ENCODE results near the gene CIC. TPM values are rescaled to one million over a fixed set of nuclear protein-coding genes. Genes with fewer than 3 reads are reported as not detected.
A peak's percentile ranks its signal among the peaks of the same experiment; 100 is the strongest.

The CIC gene
- total RNA-seq, 4 donors from 2014 or later = 57.5 to 91.6 (median 81.9) TPM

- WGBS = 87% methylated on average over 10 of the region's 17 CpGs
- H3K4me1 ChIP-seq = peaks cover 10% of the 10 kb centered on the region
- peaks cover 69% of the 10 kb centered on the region for H3K36me3 ChIP-seq
Measured at GRCh38 chr19:42293540-42293939, 24.5 kb downstream of the CIC start.

GRCh38 chr19:42293948-42294347, 24.9 kb downstream of the CIC start:
- DNase-seq (ENCODE audit: low spot score in 2 of 2) = peak in 1 of 2 donors; percentile 75
- Histone ChIP-seq H3K4me1 (peaks cover 10% of the 10 kb centered on the region), H3K27ac (no peak overlapping the region), H3K36me3 (peaks cover 65% of the 10 kb centered on the region), H3K4me3 (no peak overlapping the region), H3K27me3 (no peaks in the 10 kb centered on the region), H3K9me3 (no peaks in the 10 kb centered on the region)
- 93% methylated on average over 15 of the region's 15 CpGs for WGBS
- TF ChIP-seq CTCF (IDR thresholded peaks at IDR 0.05) (no peak), POLR2AphosphoS5 (IDR thresholded peaks at IDR 0.05) (no peak), EP300 (IDR thresholded peaks at IDR 0.05) (no peak), POLR2A (IDR thresholded peaks at IDR 0.05) (no peak)

More at GRCh38 chr19:42293540-42293939, 24.5 kb downstream of the CIC start:
- H3K4me3 ChIP-seq = no peak overlapping the region
- no peak for DNase-seq (ENCODE audit: low spot score in 2 of 2)
- H3K27me3 ChIP-seq = no peaks in the 10 kb centered on the region
- TF ChIP-seq POLR2A (IDR thresholded peaks at IDR 0.05) = no peak
- no peaks in the 10 kb centered on the region for H3K9me3 ChIP-seq
- no peak overlapping the region for H3K27ac ChIP-seq

- Histone ChIP-seq H3K27me3 (no peaks in the 10 kb centered on the region), H3K36me3 (peaks cover 58% of the 10 kb centered on the region), H3K4me3 (no peak overlapping the region), H3K27ac (no peak overlapping the region), H3K9me3 (no peaks in the 10 kb centered on the region), H3K4me1 (peaks cover 10% of the 10 kb centered on the region)
- 74% methylated on average over 15 of the region's 24 CpGs for WGBS
- no peak for DNase-seq (ENCODE audit: low spot score in 2 of 2)
- no peak for TF ChIP-seq POLR2A (IDR thresholded peaks at IDR 0.05)
- TF ChIP-seq CTCF (IDR thresholded peaks at IDR 0.05) = no peak
- TF ChIP-seq POLR2AphosphoS5 (IDR thresholded peaks at IDR 0.05) = no peak
- TF ChIP-seq EP300 (IDR thresholded peaks at IDR 0.05) = no peak
Measured at GRCh38 chr19:42294471-42295137, 25.6 kb downstream of the CIC start.

- peaks cover 51% of the 10 kb centered on the region for H3K36me3 ChIP-seq
Measured at GRCh38 chr19:42295342-42295741, 26.3 kb downstream of the CIC start.

GRCh38 chr19:42295831-42296525, 26.9 kb downstream of the CIC start:
- whole genome bisulfite sequencing = 80% methylated on average over 1 of the region's 6 CpGs
- H3K27me3 ChIP-seq = no peaks in the 10 kb centered on the region
- peaks cover 45% of the 10 kb centered on the region for H3K36me3 ChIP-seq
- peaks cover 11% of the 10 kb centered on the region for H3K4me1 ChIP-seq
- DNase-seq (ENCODE audit: low spot score in 2 of 2) = peak; percentile 91 to 93
- H3K4me3 ChIP-seq = no peak overlapping the region
- H3K27ac ChIP-seq = no peak overlapping the region
- TF ChIP-seq POLR2A (IDR thresholded peaks at IDR 0.05) = no peak
- TF ChIP-seq CTCF (IDR thresholded peaks at IDR 0.05) = peak; percentile 83 to 97
- no peak for TF ChIP-seq EP300 (IDR thresholded peaks at IDR 0.05)
- H3K9me3 ChIP-seq = no peaks in the 10 kb centered on the region

More at GRCh38 chr19:42295342-42295741, 26.3 kb downstream of the CIC start:
- TF ChIP-seq EP300 (IDR thresholded peaks at IDR 0.05) (no peak), CTCF (IDR thresholded peaks at IDR 0.05) (no peak), POLR2A (IDR thresholded peaks at IDR 0.05) (no peak), POLR2AphosphoS5 (IDR thresholded peaks at IDR 0.05) (no peak)
- no peak for DNase-seq (ENCODE audit: low spot score in 2 of 2)
- H3K4me3 ChIP-seq = no peak overlapping the region
- no peaks in the 10 kb centered on the region for H3K9me3 ChIP-seq
- peaks cover 10% of the 10 kb centered on the region for H3K4me1 ChIP-seq
- H3K27ac ChIP-seq = no peak overlapping the region
- H3K27me3 ChIP-seq = no peaks in the 10 kb centered on the region
- WGBS = 80% methylated on average over 1 of the region's 5 CpGs

Measured in suprapubic skin (tissue), 4 donors.